Epithelial cell of prostate (primary cell): Measurements from ENCODE around the gene CD300LB.

Experiments
- DNase-seq: peaks from one replicate; pipeline ENCODE4 v3.0.0-alpha.2; 2011; ENCODE audit warnings: low read depth, low spot score
- H3K27ac ChIP-seq: fragments of 450-650 bp; 2 replicates; pipeline ENCODE4 v1.5.1; 2017; ENCODE audit warnings: mild to moderate bottlenecking

Gene CD300LB

DNA sequence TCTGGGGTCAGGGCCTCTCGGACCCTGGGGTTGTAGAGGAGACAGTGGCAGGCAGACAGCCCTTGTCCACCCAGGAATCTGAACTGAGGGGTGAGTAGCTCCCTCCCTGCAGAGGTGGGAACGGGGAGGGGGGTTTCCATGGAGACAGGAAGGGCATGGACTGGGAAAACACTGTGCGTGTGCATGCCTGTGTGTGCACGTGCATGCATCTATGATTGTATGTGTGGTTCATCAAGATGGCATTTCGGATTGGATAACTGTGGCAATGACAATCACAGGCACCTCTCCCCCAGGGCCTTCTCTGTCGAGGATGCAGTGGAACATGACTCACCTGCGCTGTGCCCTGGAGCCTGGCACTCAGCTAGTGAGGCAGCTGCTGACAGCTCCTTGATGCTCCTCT, 20.8 kb upstream of the CD300LB start:
- DNase-seq: peak; percentile 72
- H3K27ac ChIP-seq: no peak overlapping the region

DNA sequence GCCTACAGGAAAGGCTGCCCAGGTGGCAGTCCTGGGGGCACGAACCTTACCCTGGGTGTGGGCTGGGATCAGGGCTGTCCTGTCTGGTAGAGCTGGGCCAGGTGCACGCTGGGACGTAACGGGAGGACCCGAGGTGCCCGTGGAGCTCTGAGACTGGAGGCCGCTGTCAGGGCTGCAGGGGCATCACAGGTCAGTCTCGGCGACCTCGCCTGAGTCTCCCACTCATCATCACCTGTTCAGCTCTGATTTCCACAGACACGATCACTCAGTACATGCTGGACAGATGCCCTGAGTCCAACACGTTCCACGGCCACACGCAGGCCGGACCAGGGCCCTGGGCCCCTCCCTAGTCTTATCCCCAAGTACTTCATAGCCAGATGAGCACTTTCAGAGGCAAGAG, 19.3 kb upstream of the CD300LB start:
- no peak for DNase-seq

DNA sequence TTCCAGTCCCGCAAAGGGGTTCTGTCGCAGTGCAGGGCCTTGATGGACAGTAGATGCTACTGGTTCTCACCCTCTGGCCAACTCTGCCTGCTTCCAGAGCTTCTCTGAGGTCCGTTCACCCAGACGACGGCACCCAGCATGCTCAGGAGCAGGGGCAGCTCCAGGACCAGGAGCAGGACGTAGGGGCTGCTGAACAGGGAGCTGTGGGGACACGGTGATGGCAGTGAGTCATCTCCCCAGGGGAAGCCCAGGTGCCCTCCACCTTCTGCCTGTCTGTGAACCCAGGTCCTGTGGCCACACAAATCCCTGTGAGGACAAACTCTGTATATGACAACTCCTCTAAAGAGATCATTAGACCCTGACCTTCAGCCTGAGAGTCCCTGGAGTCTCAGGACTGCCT, 18.1 kb upstream of the CD300LB start:
- no peak overlapping the region for H3K27ac ChIP-seq
- no peak for DNase-seq

More for the DNA sequence above, 19.3 kb upstream of the CD300LB start:
- H3K27ac ChIP-seq: no peak overlapping the region

DNA sequence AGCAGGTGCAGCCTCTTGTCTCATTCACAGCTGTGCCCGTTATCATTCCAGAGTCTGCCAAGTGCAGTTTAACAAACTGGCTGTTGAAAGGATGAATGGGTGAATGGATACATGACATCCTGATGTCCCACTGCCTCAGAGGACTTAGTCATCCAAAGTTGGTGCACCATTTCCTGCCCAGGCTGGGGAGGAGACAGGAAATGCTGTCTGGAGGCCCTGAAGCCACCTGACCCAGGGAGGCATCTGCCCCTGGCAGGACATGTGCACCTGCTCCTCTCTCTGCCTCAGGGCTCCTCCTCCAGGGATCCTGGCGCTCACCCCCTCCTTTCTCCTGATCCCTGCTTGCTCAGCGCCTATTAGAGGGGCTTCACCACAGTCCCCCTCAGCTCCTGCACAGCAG, 16.5 kb upstream of the CD300LB start:
- DNase-seq: no peak
- H3K27ac ChIP-seq: no peak overlapping the region

DNA sequence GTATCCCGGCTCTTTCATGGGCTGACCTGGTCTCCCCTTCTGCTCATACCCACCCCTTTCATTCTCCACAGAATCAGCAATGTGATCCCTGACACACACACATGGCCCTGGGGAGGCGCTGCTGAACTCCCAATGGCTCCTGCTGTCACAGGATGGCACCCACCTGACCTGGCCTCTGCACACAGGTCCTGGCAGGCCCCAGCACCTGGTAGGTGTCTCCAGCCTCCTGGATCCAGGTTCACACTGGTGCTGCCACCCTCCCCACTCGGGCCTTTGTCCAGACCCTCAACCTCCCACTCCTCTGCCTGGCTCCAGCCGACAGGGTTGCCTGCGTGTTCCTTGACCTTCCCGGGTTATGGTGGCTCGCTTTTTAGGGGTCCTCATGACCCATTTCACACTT, 16.0 kb upstream of the CD300LB start:
- H3K27ac ChIP-seq: no peak overlapping the region
- no peak for DNase-seq

DNA sequence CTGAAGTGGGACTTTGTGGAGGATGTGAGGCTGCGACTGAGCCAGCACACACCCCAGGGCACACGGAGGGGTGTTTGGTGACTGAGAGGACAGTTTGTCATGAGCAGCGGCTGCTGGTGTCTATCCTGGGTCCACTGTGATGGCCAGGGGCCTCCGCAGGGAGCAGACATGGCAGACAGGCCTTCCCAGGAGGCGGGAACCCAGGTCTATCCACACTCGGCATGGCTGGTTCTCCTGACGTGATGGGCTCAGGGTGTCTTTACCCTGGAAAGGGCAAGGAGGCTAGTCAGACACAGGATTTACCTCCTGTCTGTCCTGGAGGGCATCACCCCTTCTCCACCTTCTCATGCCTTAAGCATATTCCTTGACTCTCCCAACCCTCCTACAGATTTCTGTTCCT, 15.3 kb upstream of the CD300LB start:
- H3K27ac ChIP-seq: no peak overlapping the region
- no peak for DNase-seq

DNA sequence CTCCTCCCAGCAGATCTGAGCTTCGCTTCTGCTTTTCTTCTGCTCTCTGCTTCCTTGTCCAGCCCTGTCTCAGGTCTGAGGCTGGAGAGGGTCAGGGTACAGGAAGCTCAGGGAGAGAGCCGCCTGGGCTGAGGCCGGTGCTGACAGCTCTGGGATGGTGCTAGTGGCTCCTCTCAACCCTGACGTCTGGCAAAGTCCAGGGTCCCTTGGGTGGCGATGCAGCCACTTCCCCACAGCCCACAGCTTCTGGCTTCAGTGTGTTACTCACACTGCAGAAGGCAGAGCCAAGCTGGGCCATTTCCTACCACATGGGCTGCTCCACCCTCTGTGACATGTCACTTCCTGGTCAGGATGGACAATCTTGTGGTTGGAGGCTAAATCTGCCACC, 14.6 kb upstream of the CD300LB start, which contains the start of gene CD300C:
TSS of gene CD300C (minus strand) at position 273 of the 388 bp plus-strand sequence. CDS start 333 bp downstream, outside the sequence.
- no peak for DNase-seq
- no peak within 1 kb of the TSS for H3K27ac ChIP-seq

DNA sequence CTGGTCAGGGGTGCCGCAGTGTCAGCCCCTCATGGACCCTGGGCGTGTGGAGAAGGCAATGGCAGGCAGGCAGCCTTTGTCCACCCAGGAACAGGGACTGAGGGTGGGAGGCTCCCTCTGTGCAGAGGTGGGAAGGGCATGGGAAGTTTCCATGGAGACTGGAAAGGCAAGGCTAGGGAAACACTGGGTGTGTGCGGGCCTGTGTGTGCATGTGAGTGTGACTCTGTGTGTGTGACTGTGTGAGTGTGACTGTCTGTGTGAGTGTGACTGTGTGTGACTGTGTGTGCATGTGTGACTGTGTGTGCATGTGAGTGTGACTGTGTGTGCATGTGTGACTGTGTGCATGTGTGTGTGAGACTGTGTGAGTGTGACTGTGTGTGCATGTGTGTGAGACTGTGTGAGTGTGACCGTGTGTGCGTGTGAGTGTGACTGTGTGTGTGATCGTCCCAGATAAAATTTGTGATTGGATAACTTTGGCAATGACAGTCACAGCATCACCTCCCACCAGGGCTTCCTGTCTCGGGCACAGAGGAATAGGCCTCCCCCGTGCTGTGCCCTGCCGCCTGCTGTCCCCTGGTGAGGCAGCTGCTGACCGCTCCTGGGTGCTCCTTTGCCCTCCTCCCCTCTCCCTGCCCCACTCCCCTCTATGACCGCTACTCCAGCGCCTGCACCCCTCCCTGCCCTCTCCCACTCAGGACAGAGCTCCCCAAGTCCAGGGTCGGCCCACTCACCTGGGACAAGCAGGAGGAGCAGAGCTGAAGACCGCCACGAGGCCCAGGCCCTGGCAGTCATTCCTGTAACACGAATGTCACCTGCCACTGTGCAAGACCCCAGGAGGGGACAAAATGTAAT, 13.9 kb upstream of the CD300LB start:
- no peak overlapping the region for H3K27ac ChIP-seq
- no peak for DNase-seq

DNA sequence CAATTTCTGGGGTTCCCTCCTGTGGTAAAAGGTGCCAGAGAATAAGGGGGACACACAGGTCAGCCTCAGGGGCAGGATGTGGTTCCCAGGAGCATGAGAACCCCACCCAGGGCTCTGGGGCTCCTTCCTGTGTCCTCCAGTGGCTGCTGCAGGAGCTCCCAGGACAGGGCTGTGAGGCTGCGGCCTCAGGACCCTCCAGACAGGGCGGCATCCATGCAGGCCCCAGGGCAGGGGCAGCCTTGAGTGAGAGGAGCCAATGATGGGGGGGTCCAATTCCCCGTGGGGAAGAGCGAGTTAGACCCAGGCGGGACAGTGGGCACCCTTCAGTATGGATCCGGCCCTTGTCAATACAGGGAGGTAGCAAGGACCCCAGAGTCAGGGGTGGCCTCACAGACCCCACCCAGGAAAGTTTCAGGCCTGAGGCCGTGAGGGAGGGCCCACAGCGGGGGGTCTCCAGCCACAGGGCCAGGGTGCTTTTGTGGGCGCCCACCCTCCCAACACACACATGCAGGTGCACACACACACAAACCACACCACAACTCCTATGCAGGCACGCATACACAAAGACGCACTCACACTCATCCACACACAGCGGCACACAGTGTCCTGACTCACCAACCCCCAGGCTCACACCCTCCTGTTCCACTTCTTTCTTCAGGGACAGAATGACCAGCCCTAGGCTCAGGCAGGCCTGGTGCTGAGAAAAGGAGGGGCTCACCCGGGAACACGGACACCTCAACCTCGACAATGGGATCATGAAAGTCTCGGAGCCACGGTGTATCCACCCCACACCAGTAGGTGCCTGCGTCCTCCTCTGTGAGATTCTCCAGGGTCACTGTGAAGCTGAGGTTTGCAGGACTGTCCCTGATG, 12.9 kb upstream of the CD300LB start:
- DNase-seq: no peak
- no peak overlapping the region for H3K27ac ChIP-seq

DNA sequence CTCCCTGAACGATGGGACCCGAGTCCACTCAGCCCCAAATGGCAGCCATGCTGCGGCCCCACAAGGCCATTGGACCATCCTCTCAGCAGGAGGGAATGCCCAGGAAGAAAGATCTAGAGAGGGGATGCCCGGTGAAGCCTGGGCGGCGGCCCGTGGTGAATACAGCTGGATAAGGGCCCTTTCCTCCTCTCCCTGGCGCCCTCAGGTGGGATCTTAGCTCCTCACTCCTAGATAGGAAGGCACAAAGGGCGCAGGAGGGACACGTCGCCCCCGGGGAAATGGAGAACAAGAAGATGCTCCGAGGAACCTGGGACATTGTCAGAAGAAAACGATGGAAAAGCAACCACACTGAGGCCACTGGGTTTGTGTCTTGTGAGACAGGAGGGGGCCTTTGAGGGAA, 12.1 kb upstream of the CD300LB start:
- DNase-seq: no peak
- no peak overlapping the region for H3K27ac ChIP-seq

DNA sequence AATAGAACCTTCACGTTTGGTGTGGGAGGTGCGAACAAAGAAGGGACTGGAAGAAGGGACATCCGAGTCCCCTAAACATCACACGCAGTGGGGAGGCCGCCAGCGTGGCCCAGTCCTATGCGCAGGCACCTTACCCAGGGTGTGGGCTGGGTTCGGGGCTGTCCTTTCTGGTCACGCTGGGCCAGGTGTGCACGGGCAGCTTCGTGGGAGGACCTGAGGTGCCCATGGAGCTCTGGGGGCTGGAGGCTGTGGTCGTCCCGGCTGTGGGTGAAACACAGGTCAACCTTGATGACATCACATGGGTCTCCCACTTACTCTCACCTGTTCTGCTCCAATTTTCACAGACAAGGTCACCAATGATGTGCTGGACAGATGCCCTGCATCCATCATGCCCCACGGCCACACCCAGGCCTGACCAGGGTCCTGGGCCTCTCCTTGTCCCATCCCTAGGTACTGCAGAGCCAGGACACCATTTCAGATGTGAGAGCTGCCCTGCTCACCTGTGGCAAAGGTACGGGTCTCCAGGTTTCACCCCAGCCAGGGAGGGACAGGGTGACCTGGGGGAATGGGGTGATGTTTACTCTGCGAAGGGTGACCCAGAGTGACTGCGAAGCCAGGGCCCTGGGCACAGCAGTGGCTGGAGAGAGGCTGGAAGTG, 11.6 kb upstream of the CD300LB start:
- DNase-seq: no peak
- no peak overlapping the region for H3K27ac ChIP-seq

DNA sequence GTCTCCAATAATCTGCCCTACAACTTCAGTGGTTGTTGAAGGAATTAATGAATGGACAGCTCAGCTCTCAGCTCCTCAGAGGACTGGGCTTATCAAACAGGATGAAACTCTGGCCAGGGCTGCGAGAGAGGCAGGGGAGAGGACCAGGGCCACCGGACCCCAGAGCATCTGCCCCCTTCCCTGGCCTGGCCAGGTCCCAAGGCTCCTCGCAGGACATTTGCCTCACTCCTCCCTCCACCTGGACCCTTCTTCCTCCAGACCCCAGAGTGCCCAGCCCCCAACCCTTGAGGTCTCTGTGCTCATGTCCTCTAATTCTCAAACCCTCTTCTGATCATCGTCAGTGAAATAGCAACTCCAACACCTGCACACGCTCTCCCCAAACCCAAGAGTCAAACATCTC, 10.9 kb upstream of the CD300LB start:
- DNase-seq: no peak
- no peak overlapping the region for H3K27ac ChIP-seq

DNA sequence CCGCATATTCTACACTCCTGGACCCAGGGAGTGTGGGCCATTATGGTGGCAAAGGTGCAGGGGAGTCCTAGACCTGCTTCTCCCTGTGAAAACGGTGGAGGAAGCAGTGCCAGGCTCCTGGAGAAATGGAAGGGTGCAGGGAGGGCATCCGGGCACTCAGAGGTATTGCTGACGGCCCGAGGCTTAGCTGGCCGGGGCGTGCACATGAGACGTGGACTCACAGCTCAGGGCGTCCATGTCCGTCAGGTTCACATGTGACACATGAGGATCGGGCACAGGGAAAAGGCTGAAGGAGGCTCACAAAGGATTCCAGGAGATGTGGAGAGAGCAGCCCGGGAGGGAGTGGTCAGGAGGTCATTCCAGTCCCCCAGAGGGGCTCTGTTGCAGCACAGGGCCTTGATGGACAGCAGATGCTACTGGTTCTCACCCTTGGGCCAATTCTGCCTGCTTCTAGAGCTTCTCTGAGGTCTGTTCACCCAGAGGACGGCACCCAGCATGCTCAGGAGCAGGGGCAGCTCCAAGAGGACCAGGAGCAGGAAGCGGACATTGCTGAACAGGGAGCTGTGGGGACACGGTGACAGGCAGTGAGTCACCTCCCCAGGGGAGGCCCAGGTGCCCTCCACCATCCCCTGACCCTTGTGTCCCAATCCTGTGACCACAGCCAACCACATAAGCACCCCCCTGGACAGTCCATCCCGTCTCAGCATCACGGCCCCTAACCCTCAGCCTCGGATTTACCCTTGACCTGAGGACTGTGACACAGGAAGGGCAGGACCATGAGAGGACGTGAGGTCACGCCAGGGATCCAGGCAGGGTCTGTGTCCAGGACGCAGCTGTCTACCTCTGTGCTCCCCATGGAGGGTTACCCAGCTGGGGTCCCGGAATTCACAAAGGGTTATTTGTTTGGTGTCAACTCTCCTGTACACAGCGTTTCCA, 10.2 kb upstream of the CD300LB start:
- no peak overlapping the region for H3K27ac ChIP-seq
- no peak for DNase-seq

DNA sequence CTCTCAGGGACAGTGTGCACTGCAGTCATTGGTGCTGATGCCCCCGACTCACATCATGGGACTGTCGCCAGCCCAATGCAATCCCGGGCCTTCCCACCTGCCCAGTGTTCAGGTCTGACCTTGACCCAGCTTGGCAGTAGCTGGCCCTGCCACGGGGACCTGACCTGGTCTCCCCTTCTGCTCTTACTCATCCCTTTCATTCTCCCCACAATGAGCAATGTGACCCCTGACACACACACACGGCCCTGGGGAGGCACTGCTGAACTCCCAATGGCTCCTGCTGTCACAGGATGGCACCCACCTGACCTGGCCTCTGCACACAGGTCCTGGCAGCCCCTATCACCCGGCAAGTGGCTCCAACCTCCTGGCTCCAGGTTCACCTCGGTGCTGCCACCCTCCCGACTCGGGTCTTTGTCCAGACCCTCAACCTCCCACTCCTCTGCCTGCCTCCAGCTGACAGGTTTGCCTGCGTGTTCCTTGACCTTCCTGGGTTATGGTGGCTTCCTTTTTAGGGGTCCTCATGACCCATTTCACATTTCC, 8.1 kb upstream of the CD300LB start:
- H3K27ac ChIP-seq: no peak overlapping the region
- no peak for DNase-seq

DNA sequence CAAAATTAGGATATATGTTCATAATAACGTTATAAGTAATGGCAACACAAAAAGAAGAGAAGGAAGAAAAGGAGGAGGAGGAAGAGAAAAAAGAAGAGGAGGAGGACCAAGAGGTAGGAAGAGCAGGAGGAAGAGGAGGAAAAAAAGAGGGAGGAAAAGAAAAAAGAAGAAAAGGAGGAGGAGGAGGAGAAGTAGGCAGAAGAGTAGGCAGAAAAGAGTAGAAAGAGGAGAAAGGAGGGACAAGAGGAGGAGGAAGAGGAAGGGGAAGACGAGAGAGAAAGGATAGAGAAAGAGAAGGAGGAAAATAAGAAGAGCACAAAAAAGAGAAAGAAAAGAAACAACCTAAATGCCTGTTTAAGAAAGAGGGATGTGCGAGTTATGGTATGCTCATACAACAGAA, 5.6 kb upstream of the CD300LB start:
- no peak for DNase-seq
- no peak overlapping the region for H3K27ac ChIP-seq

DNA sequence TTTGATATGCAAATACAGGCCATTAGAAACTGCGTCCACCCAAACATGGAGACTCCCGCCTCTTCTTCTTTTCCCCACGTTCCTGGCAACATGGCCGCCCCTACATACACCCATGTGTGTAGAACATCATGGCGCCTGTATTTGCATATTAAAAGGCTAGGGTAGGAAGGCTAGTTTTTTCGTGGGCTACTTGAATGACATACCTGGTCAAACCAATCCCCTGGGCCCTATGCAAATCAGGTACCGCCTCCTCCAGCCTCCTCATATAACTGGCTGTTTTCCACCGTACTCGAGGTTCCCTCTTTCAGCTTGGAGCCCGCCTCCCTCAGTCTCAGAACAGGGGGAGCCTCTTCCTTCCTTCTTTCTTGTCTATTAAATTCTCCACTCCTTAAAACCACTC, 840 bp upstream of the CD300LB start:
- no peak for DNase-seq
- H3K27ac ChIP-seq: no peak overlapping the region

DNA sequence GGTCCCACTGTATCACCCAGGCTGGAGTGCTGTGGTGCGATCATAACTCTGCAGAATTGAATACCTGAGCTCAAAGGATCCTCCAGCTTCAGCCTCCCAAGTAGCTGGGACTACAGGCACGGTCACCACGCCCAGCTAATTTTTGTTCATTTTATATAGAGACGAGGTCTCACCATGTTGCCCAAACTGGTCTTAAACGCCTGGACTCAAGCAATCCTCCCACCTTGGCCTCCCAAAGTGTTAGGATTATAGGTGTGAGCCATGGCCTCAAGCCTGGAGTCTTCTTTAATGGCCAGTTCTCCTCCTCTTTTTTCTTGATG, 484 bp downstream of the CD300LB start:
- H3K27ac ChIP-seq: no peak overlapping the region
- no peak for DNase-seq

DNA sequence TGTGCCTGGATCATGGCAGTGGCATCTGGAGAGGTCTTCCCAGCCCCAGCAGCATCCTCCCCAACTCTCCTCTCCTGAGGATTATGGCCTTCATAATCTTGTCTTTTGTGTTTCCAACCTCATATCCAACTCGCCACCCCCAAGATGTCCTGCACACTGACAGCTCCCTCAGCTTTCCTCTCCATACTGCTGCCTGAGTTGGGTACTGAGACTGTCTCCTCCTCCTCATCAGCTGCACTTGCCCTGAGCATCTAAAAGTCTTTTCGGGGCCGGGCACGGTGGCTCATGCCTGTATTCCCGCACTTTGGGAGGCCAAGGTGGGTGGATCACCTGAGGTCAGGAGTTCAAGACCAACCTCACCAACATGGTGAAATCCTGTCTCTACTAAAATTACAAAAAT, 2.0 kb downstream of the CD300LB start:
- DNase-seq: no peak
- H3K27ac ChIP-seq: no peak overlapping the region

DNA sequence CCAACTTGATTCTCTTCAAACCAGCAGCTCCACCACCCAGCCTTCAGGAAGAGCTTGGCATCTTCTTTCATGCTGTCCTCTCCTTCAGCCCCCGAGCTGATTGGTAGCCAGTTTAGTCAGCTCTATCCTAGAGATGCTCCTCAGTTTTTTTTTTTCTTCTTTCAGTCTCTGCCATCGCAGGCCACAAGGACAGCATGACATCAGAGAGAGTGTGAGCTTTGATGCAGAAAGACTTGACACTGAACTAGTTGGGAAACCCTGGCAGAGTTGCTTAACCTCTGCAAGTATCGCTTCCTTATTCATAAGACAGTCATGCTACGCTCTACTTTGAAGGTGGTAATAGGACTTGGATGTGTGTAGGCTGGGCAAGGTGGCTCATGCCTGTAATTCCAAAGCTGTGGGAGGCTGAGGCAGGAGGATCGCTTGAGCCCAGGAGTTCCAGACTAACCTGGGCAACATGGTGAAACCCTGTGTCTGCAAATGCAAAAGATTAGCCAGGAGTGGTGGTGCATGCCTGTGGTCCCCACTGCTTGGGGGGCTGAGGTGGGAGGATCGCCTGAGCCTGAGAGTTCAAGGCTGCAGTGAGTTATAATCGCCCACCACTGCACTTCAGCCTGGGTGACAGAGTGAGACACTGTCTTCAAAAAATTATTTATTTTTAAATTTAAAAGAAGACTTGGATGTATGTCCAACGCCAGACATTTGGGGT, 2.6 kb downstream of the CD300LB start:
- DNase-seq: no peak
- no peak overlapping the region for H3K27ac ChIP-seq
